ENCODE measurements around the gene DIP2C. TPM values are rescaled to one million over a fixed set of nuclear protein-coding genes. Genes with fewer than 3 reads are reported as not detected.

DIP2C gene
- total RNA-seq, 1 donor: 19.9 TPM

DNA sequence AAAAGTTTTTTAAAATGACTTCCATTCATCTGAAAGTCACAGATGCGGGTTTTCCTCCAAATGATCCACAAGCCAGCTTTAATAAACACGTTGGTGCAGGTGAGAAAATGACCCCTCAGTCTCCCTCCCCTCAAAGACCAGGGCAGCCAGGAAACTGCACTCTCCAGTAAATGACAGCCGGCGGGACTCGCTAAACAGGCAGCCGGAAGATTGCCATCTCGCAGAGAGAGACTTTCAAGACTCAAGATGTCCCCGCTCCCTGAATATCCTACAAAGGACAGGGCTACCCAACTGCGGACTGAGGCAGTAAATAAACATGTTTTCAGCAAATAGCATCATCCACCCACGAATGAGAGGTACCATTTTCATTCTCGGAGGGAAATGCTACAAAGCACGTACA is 116.8 kb downstream of the DIP2C start:
- H3K4me3 ChIP-seq (ENCODE audit: low read depth, low read length): no peak overlapping the region
- no peak for DNase-seq (ENCODE audit: low read depth)
- no peak for TF ChIP-seq CTCF (IDR thresholded peaks at IDR 0.05; ENCODE audit: insufficient read depth, low read depth, low read length)

- no peak for DNase-seq (ENCODE audit: low read depth)
- no peak for TF ChIP-seq CTCF (IDR thresholded peaks at IDR 0.05; ENCODE audit: insufficient read depth, low read depth, low read length)
- no peak overlapping the region for H3K4me3 ChIP-seq (ENCODE audit: low read depth, low read length)
These were observed 117.6 kb downstream of the DIP2C start for GRCh38 chr10:571688-572451.

DNA sequence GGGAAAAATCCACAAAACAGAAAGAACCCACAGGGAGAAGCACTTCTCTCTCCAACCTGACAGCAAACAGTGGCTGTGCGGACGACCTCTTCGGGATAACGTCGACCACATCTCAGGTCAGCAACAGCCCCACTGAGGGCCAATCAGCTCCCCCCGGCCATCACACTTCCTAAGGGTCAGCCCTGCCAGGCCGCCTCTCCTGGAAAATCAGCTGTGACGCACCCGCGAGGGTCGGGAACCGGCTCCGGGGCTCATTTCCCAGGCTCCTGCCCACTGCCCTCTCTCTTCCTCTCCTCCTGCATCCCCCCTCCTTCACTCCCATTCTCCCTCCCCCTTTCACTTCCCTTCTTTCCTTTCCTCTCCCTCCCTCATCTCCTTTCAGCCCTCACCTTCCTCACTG is 118.3 kb downstream of the DIP2C start:
- no peak for TF ChIP-seq CTCF (IDR thresholded peaks at IDR 0.05; ENCODE audit: insufficient read depth, low read depth, low read length)
- no peak for DNase-seq (ENCODE audit: low read depth)
- H3K4me3 ChIP-seq (ENCODE audit: low read depth, low read length): no peak overlapping the region

DNA sequence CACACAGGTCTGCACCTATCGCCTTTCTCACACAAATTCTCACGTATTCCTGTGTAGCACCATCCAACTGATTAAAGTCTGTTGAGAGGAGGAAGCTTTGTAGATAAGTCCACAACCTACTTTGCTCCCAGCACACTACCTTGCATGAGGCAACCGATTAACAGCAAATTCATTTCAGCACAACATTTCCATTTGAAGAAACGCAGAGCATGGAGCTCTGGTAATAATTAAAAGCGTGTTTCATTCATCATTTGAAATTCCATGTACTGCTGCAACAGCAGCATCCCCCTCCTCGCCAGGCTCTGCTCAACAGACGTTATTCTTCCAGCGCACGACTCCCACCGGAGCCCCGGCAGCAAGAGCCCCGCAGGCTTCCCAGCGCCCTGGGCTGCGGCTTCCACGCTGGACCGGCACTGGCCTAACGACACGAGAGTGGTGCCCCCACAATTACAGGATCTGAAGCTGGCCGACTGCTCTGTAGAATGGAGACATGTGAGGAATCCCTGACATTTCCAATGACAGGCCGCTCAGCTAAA is 118.8 kb downstream of the DIP2C start:
- no peak for DNase-seq (ENCODE audit: low read depth)
- no peak overlapping the region for H3K4me3 ChIP-seq (ENCODE audit: low read depth, low read length)
- no peak for TF ChIP-seq CTCF (IDR thresholded peaks at IDR 0.05; ENCODE audit: insufficient read depth, low read depth, low read length)

- DNase-seq (ENCODE audit: low read depth): no peak
- no peak for TF ChIP-seq CTCF (IDR thresholded peaks at IDR 0.05; ENCODE audit: insufficient read depth, low read depth, low read length)
- no peak overlapping the region for H3K4me3 ChIP-seq (ENCODE audit: low read depth, low read length)
These were observed 119.4 kb downstream of the DIP2C start for GRCh38 chr10:569961-570627.

GRCh38 chr10:568848-569247 is 120.6 kb downstream of the DIP2C start:
- H3K4me3 ChIP-seq (ENCODE audit: low read depth, low read length): no peak overlapping the region
- no peak for DNase-seq (ENCODE audit: low read depth)
- no peak for TF ChIP-seq CTCF (IDR thresholded peaks at IDR 0.05; ENCODE audit: insufficient read depth, low read depth, low read length)
